Stimulated activated CD8-positive, alpha-beta memory T cell treated with anti-CD3 and anti-CD28 coated beads, Interleukin-15, amount 100 ng/mL, for 24 hours (primary cell): ENCODE results near the gene CCDC97.

Source experiments
- DNase-seq: peaks from one replicate; pipeline ENCODE4 v3.0.0-alpha.2; 2020; ENCODE audit warnings: low read depth

CCDC97 gene

GRCh38 chr19:41320185-41320518 is 10.2 kb downstream of the CCDC97 start:
- no peak for DNase-seq

- no peak for DNase-seq
Measured at GRCh38 chr19:41320568-41320967, 10.6 kb downstream of the CCDC97 start.

GRCh38 chr19:41321204-41321599 is 11.2 kb downstream of the CCDC97 start:
- DNase-seq, result no peak

GRCh38 chr19:41321600-41322270 is 11.8 kb downstream of the CCDC97 start:
- no peak for DNase-seq

GRCh38 chr19:41322451-41322850 is 12.5 kb downstream of the CCDC97 start:
- no peak for DNase-seq

- no peak for DNase-seq
Measured at GRCh38 chr19:41323023-41323422, 13.1 kb downstream of the CCDC97 start.

GRCh38 chr19:41323430-41324125 is 13.6 kb downstream of the CCDC97 start:
- DNase-seq, result no peak

GRCh38 chr19:41324231-41324702 is 14.3 kb downstream of the CCDC97 start:
- no peak for DNase-seq

GRCh38 chr19:41324921-41325639 is 15.1 kb downstream of the CCDC97 start:
- no peak for DNase-seq

- no peak for DNase-seq
Measured at GRCh38 chr19:41325640-41325946, 15.6 kb downstream of the CCDC97 start.

- no peak for DNase-seq
Measured at GRCh38 chr19:41325947-41326706, 16.2 kb downstream of the CCDC97 start.

- no peak for DNase-seq
Measured at GRCh38 chr19:41327076-41327575, 17.2 kb downstream of the CCDC97 start.

- peak; percentile 62 for DNase-seq
Measured at GRCh38 chr19:41327576-41328156, 17.7 kb downstream of the CCDC97 start.

- no peak for DNase-seq
Measured at GRCh38 chr19:41328157-41328841, 18.3 kb downstream of the CCDC97 start.

- DNase-seq, result no peak
Measured at GRCh38 chr19:41328842-41329225, 18.9 kb downstream of the CCDC97 start.

GRCh38 chr19:41330481-41330880 is 20.5 kb downstream of the CCDC97 start:
- no peak for DNase-seq

GRCh38 chr19:41330946-41331678 is 21.1 kb downstream of the CCDC97 start:
- DNase-seq, result no peak

GRCh38 chr19:41332000-41332399 is 22.0 kb downstream of the CCDC97 start:
- DNase-seq, result no peak

GRCh38 chr19:41332468-41332867 is 22.5 kb downstream of the CCDC97 start:
- no peak for DNase-seq

- DNase-seq, result no peak
Measured at GRCh38 chr19:41334793-41335192, 24.8 kb downstream of the CCDC97 start.

GRCh38 chr19:41335467-41335866 is 25.5 kb downstream of the CCDC97 start:
- no peak for DNase-seq
